H54 (cell line): ENCODE measurements around the gene FLT4.
"Not testable (repeated sequence)": the region's sequence is repeated elsewhere in the genome, so short reads cannot be mapped to it uniquely, and the experiment has no call there.

Experiments used
- DNase-seq: peaks from one replicate; pipeline ENCODE4 v3.0.0; 2011; ENCODE audit warnings: low spot score, mixed read lengths; ENCODE audit not compliant: insufficient read length
- FAIRE-seq: peaks from 3 replicates; lab custom pipeline; 2011; peaks lifted over from hg19 to GRCh38; lab: Jason Lieb, UNC
- POLR2A ChIP-seq: IDR thresholded peaks from 2 replicates; pipeline ENCODE4 v1.6.1; 2011; ENCODE audit warnings: low read depth, mild to moderate bottlenecking, low read length

Gene FLT4

GRCh38 chr5:180675036-180675635, 25.7 kb upstream of the FLT4 start:
- TF ChIP-seq POLR2A = no peak
- FAIRE-seq = no peak
- DNase-seq = no peak

DNA sequence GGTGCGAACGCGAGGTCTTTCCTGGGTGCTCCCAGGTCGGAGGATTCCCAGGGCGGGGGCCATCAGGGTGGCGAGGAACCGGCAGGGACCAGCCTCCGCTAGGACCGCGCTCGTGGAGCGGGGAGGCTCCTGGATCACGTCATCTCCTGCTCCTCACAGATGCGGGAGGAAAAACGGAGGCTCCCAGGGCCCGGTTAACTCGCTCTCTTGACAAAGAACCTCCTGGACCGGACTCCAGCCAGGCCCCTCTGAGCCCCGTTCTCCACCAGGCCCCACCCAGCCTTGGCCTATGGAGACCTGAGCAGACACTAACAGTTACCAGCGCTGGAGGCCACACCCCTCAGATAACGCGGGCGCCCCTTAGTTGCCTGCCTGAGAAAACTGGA, 24.7 kb upstream of the FLT4 start:
- FAIRE-seq, DNase-seq: not testable (repeated sequence)

DNA sequence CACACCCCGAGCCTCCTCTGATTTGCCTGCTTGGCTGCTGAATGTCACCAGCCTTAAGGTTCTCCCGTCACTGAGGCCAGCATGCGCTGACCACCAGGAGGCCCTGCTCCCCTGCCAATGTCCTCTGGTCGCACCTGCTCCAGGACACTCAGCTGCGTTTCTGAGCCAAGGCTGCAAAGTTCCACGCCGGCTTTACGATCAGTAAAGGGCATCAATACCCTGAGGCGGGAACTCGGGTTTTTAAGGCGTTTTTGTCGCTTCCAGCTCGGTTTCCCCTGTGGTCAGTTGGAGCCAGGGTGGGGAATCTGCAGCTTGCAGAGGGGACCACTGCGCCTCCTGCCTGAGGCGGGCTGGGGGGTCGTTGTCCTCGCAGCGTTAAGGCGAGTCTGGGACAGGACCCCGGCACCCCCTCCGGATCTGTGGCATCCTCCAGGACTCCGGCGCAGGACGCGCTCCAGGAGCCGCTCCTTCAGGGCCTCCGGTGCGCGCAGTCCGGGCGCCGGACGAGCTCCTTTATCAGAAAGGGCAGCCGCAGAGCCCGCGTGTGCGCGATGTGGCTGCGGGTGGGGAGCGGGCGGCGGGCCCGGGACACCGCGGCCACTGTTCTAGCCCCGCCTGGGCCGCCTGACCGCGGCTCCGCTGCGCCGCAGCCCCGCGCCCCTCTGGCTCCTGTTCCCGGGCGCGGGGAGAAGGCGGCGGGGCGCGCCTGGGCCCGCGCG, 24.1 kb upstream of the FLT4 start:
- no peak for FAIRE-seq
- DNase-seq = no peak
- TF ChIP-seq POLR2A = no peak

GRCh38 chr5:180671958-180672524, 22.6 kb upstream of the FLT4 start:
- not testable (repeated sequence) for FAIRE-seq, DNase-seq

- TF ChIP-seq POLR2A = no peak
- FAIRE-seq = no peak
- DNase-seq = no peak
Observed at GRCh38 chr5:180670586-180671359, 21.4 kb upstream of the FLT4 start.

- FAIRE-seq (no peak), DNase-seq (no peak)
- no peak for TF ChIP-seq POLR2A
Observed at GRCh38 chr5:180670157-180670556, 20.8 kb upstream of the FLT4 start.

DNA sequence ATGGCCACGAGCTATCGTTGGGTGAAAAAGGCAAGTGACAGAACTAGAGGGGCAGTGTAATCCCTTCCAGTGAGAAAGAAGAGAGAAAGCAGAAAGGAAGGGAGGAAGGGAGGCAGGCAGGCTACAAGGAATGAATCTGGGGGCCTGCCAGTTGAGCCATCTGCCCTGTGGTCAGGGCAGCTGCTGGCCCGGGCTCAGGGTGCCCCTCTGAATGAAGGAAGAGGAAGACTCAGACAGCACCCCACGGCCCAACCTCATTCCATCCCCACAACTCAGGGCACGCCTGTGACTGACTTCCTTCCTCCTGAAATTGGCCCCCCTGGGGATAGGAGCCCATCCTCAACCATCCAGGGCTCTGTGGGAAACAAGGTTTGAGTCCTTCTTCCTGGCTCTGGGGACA, 20.3 kb upstream of the FLT4 start:
- no peak for DNase-seq
- FAIRE-seq = no peak
- TF ChIP-seq POLR2A = no peak

DNA sequence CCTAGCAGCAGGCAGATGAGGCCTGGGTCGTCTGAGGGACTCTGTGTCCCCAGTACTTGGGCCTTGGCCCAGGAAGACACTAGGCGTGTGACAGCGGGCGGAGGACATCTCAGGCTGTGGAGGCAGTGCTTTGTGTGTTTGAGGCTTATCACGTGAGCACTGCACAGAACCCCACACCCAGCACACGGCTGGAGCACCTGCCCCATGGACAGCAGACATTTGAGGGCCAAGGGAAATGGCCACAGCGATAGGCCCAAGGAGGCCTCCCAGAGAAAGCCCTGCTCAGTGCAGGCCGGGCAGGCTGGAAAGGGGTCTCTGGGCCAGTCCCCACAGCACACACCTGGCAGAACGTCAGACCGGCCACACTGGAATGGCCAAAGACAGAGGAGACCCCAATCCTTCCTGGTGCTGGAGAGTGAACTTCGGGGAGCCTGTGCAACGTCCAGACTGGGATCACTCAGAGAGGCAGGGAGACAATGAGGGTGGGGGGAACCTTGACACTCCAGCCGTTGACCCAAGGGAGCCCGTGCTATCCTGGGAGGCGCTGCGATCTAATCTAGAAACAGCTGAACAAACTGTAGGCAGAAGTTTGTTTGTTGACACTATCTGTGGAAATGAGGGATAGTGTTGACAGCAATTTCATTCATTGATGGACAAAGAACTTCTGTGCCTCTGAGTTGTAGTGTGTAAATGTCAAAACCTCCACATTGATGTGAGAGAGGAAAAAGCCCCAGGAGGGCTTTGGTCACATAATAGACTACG, 19.6 kb upstream of the FLT4 start:
- TF ChIP-seq POLR2A = no peak
- DNase-seq (no peak), FAIRE-seq (no peak)

- no peak for FAIRE-seq
- DNase-seq = no peak
- TF ChIP-seq POLR2A = no peak
Observed at GRCh38 chr5:180666812-180667211, 17.4 kb upstream of the FLT4 start.

DNA sequence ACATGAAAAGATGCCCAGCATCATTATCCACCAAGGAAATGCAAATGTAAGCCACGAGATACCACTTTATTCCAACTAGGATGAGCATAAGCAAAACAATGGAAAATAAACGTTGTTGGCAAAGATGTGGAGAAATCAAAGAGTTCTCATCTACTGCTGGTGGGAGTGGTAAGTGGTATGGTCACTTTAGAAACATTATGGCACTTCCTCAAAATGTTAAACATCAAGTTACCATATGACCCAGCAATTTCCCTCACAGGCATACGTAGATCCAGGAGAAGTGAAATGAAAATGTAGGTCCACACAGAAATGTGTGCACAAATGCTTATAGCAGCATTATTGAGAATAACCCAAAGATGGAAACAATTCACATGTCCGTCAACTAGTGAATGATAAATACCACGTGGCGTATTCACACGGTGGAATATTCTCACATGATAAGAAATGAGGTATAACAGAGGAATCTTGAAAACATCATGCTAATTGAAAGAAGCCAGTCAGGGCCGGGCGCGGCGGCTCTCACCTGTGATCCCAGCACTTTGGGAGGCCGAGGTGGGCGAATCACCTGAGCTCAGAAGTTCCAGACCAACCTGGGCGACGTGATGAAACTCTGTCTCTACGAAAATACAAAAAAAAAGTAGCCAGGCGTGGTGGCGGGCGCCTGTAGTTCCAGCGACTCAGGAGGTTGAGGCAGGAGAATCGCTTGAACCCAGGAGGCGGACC, 16.4 kb upstream of the FLT4 start:
- FAIRE-seq = no peak
- TF ChIP-seq POLR2A = no peak
- DNase-seq = no peak

- DNase-seq (no peak), FAIRE-seq (no peak)
- TF ChIP-seq POLR2A = no peak
Observed at GRCh38 chr5:180658774-180659564, 9.6 kb upstream of the FLT4 start.

GRCh38 chr5:180655243-180655642, 5.8 kb upstream of the FLT4 start:
- not testable (repeated sequence) for FAIRE-seq, DNase-seq
